ENCODE results near the gene OTULIN.

DNA sequence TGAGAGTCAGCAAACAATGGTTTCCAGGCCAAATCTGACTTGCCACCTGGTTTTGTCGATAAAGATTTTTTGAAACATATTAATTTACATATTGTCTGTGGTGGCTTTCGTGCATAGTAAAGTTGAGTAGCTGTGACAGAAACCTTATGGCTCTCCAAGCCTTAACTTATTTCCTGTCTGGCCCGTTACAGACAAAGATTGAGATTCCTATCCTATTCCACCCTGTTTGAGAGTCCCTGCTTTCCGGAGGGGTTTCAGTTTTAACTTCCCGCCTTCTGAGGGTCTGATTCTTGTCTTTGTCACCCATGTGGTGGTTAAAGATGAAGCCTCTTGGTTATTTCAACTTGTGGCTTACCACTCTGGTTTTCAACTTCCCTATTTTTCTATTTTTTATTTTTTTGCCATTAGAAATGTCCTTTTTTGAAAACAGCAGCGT lies 11.4 kb downstream of the OTULIN start:
- no peak for TF ChIP-seq CTCF (conservative IDR thresholded peaks at IDR 0.05; ENCODE audit: low read depth, low read length)
- no peak for TF ChIP-seq EZH2 (IDR thresholded peaks at IDR 0.05; ENCODE audit: borderline replicate concordance, low read depth, low read length, poor library complexity, severe bottlenecking)

All from A673 (cell line).